Neural cell (in vitro differentiated cells): Measurements from ENCODE around the gene PDE1A. TPM values are rescaled to one million over a fixed set of nuclear protein-coding genes. Genes with fewer than 3 reads are reported as not detected.

Experiments used
- H2AFZ ChIP-seq: fragments of 200-600, 300-800 bp; sonication (generic), shearing (Covaris generic); 2 replicates; pipeline ENCODE4 v1.6.0; 2014; ENCODE audit warnings: low read depth, mild to moderate bottlenecking, antibody characterized with exemption, low read length, moderate library complexity
- H3F3A ChIP-seq: fragments of 200-600 bp; shearing (Covaris generic); 2 replicates; pipeline ENCODE4 v1.6.1; 2016; ENCODE audit warnings: mild to moderate bottlenecking, moderate library complexity, mixed read lengths, antibody characterized with exemption, low read length; ENCODE audit not compliant: insufficient read depth, poor library complexity, severe bottlenecking
- H3K27ac ChIP-seq: fragments of 200-600, 300-800 bp; sonication (generic), shearing (Covaris generic); 2 replicates; pipeline ENCODE4 v1.5.1; 2014; ENCODE audit warnings: mild to moderate bottlenecking, low read length, moderate library complexity
- H3K27me3 ChIP-seq: fragments of 300-800, 200-600 bp; sonication (generic), shearing (Covaris generic); 2 replicates; pipeline ENCODE4 v1.6.0; 2014; ENCODE audit warnings: mild to moderate bottlenecking, low read depth, low read length, moderate library complexity; ENCODE audit not compliant: insufficient read depth
- H3K36me3 ChIP-seq: fragments of 300-800, 200-600 bp; sonication (generic), shearing (Covaris generic); 2 replicates; pipeline ENCODE4 v1.5.1; 2014; ENCODE audit warnings: mild to moderate bottlenecking, antibody characterized with exemption, low read length, moderate library complexity; ENCODE audit not compliant: insufficient read depth
- H3K4me2 ChIP-seq: fragments of 300-800, 200-600 bp; sonication (generic), shearing (Covaris generic); 2 replicates; pipeline ENCODE4 v1.6.0; 2014; ENCODE audit warnings: mild to moderate bottlenecking, low read length
- H3K4me3 ChIP-seq: fragments of 300-800, 200-600 bp; sonication (generic), shearing (Covaris generic); 2 replicates; pipeline ENCODE4 v1.5.1; 2014; ENCODE audit warnings: mild to moderate bottlenecking, low read length, moderate library complexity
- H3K79me2 ChIP-seq: fragments of 200-600 bp; shearing (Covaris generic); replicated peaks from 2 replicates; pipeline ENCODE4 v1.6.0; 2014; ENCODE audit warnings: mild to moderate bottlenecking, low read length, moderate library complexity; ENCODE audit not compliant: insufficient read depth
- H3K9ac ChIP-seq: fragments of 300-800, 200-600 bp; sonication (generic), shearing (Covaris generic); 2 replicates; pipeline ENCODE4 v1.6.1; 2016; ENCODE audit warnings: mild to moderate bottlenecking, low read length, mixed read lengths
- H3K9me2 ChIP-seq: fragments of 200-600 bp; shearing (Covaris generic); 2 replicates; pipeline ENCODE4 v1.6.1; 2016; ENCODE audit warnings: mild to moderate bottlenecking, low read length, mixed read lengths; ENCODE audit not compliant: insufficient read depth
- H3K9me3 ChIP-seq: fragments of 200-600, 300-800 bp; sonication (generic), shearing (Covaris generic); 2 replicates; pipeline ENCODE4 v1.6.1; 2016; ENCODE audit warnings: mild to moderate bottlenecking, mixed run types, low read length, moderate library complexity, mixed read lengths
- H4K20me1 ChIP-seq: fragments of 200-600 bp; shearing (Covaris generic); 2 replicates; pipeline ENCODE4 v1.6.1; 2016; ENCODE audit warnings: mild to moderate bottlenecking, mixed run types; ENCODE audit not compliant: insufficient read depth
- EP300 ChIP-seq: fragments of 450-650 bp; conservative IDR thresholded peaks from 2 replicates; pipeline ENCODE4 v1.6.1; 2014; ENCODE audit warnings: antibody characterized with exemption, mild to moderate bottlenecking, moderate library complexity; ENCODE audit not compliant: poor library complexity, severe bottlenecking
- EZH2 ChIP-seq: fragments of 200-600, 300-800 bp; shearing (Covaris generic), sonication (generic); IDR thresholded peaks from 2 replicates; pipeline ENCODE4 v1.6.1; 2014; ENCODE audit warnings: antibody characterized with exemption, low read length, borderline replicate concordance, mild to moderate bottlenecking; ENCODE audit not compliant: insufficient read depth, poor library complexity, severe bottlenecking
- MXI1 ChIP-seq: fragments of 450-650 bp; conservative IDR thresholded peaks from 2 replicates; pipeline ENCODE4 v1.6.1; 2014; ENCODE audit warnings: antibody characterized with exemption, mild to moderate bottlenecking; ENCODE audit not compliant: poor library complexity, severe bottlenecking
- POLR2AphosphoS5 ChIP-seq: IDR thresholded peaks from 2 replicates; pipeline ENCODE4 v1.6.1; 2012
- RAD21 ChIP-seq: fragments of 450-650 bp; conservative IDR thresholded peaks from 2 replicates; pipeline ENCODE4 v1.6.1; 2014; ENCODE audit warnings: antibody characterized with exemption, mild to moderate bottlenecking, moderate library complexity
- SMC3 ChIP-seq: fragments of 450-650 bp; conservative IDR thresholded peaks from 2 replicates; pipeline ENCODE4 v1.6.1; 2014; ENCODE audit warnings: antibody characterized with exemption, mild to moderate bottlenecking, moderate library complexity; ENCODE audit not compliant: poor library complexity
- TAF1 ChIP-seq: IDR thresholded peaks from 2 replicates; pipeline ENCODE4 v1.6.1; 2012; ENCODE audit warnings: low read depth
- polyA plus RNA-seq: library from polyadenylated mRNA; depleted of rRNA; stranded (reverse); fragments of >200 nt; gene quantifications from 2 replicates; pipeline ENCODE4 v1.2.3, GENCODE V29; 2014
- TF ChIP-seq, protein P1 (sequence below): IDR thresholded peaks from 2 replicates; pipeline ENCODE4 v1.6.1; 2012; ENCODE audit warnings: borderline replicate concordance
- TF ChIP-seq, protein P2 (sequence below): fragments of 450-650 bp; IDR thresholded peaks from 2 replicates; pipeline ENCODE4 v1.5.1; 2014; ENCODE audit warnings: antibody characterized with exemption, mild to moderate bottlenecking, moderate library complexity; ENCODE audit not compliant: poor library complexity, severe bottlenecking

Gene PDE1A
- polyA plus RNA-seq, 1 donor from 2014 or later, result 1.6 TPM

DNA sequence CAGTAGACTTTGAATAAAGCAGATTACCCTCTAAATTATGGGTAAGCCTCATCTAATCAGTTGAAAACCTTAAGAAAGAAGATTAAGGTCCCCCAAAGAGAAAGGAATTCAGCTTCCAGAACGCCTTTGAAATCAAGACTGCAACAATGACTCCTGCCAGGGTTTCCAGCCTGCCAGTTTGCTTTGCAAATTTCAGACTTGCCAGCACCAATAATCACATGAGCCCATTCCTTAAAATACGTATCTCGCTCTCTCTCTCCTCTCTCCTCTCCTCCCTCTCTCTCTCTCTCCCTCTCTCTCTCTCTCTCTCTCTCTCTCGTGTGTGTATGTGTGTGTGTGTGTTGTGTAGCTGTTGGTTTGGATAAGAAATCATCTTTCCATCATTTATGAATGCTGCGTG, 184.2 kb downstream of the PDE1A start:
- TF ChIP-seq POLR2AphosphoS5 (no peak), EP300 (no peak), TAF1 (no peak), EZH2 (no peak), MXI1 (no peak), SMC3 (no peak), RAD21 (no peak)
- TF ChIP-seq, protein P1, sequence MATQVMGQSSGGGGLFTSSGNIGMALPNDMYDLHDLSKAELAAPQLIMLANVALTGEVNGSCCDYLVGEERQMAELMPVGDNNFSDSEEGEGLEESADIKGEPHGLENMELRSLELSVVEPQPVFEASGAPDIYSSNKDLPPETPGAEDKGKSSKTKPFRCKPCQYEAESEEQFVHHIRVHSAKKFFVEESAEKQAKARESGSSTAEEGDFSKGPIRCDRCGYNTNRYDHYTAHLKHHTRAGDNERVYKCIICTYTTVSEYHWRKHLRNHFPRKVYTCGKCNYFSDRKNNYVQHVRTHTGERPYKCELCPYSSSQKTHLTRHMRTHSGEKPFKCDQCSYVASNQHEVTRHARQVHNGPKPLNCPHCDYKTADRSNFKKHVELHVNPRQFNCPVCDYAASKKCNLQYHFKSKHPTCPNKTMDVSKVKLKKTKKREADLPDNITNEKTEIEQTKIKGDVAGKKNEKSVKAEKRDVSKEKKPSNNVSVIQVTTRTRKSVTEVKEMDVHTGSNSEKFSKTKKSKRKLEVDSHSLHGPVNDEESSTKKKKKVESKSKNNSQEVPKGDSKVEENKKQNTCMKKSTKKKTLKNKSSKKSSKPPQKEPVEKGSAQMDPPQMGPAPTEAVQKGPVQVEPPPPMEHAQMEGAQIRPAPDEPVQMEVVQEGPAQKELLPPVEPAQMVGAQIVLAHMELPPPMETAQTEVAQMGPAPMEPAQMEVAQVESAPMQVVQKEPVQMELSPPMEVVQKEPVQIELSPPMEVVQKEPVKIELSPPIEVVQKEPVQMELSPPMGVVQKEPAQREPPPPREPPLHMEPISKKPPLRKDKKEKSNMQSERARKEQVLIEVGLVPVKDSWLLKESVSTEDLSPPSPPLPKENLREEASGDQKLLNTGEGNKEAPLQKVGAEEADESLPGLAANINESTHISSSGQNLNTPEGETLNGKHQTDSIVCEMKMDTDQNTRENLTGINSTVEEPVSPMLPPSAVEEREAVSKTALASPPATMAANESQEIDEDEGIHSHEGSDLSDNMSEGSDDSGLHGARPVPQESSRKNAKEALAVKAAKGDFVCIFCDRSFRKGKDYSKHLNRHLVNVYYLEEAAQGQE, result no peak
- TF ChIP-seq, protein P2, sequence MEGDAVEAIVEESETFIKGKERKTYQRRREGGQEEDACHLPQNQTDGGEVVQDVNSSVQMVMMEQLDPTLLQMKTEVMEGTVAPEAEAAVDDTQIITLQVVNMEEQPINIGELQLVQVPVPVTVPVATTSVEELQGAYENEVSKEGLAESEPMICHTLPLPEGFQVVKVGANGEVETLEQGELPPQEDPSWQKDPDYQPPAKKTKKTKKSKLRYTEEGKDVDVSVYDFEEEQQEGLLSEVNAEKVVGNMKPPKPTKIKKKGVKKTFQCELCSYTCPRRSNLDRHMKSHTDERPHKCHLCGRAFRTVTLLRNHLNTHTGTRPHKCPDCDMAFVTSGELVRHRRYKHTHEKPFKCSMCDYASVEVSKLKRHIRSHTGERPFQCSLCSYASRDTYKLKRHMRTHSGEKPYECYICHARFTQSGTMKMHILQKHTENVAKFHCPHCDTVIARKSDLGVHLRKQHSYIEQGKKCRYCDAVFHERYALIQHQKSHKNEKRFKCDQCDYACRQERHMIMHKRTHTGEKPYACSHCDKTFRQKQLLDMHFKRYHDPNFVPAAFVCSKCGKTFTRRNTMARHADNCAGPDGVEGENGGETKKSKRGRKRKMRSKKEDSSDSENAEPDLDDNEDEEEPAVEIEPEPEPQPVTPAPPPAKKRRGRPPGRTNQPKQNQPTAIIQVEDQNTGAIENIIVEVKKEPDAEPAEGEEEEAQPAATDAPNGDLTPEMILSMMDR, result no peak
- H3K27me3 ChIP-seq, result no peaks in the 10 kb centered on the region
- H3K79me2 ChIP-seq, result no peaks in the 10 kb centered on the region
- H4K20me1 ChIP-seq, result no peaks in the 10 kb centered on the region
- H3K9ac ChIP-seq, result no peak overlapping the region
- no peak overlapping the region for H3K4me3 ChIP-seq
- H3K9me2 ChIP-seq, result no peaks in the 10 kb centered on the region
- H3K27ac ChIP-seq, result no peak overlapping the region
- no peak overlapping the region for H2AFZ ChIP-seq
- H3F3A ChIP-seq, result no peaks in the 10 kb centered on the region
- no peaks in the 10 kb centered on the region for H3K36me3 ChIP-seq
- no peak overlapping the region for H3K4me2 ChIP-seq
- H3K9me3 ChIP-seq, result no peaks in the 10 kb centered on the region

DNA sequence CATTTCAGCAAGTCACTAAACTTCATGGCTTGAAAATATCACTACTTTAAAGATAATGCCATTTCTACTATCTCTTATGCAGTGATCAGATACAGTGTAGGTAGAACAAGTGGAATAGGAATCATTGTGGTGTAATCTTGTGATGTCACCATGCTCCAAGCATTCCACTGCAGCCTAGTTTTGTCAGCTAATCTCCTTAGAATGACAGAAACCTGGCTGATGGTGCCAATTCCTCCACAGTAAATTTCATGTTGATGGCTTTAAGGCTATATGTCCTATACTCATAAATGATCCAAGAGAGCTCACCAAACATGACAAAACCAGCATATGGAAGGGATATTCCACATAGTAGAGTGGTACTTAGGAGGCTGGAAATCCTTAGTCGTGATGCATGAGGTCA, 184.9 kb downstream of the PDE1A start:
- Histone ChIP-seq H3K36me3 (no peaks in the 10 kb centered on the region), H3K4me3 (no peak overlapping the region), H3K9ac (no peak overlapping the region), H3K27ac (no peak overlapping the region), H4K20me1 (no peaks in the 10 kb centered on the region), H3K9me3 (no peaks in the 10 kb centered on the region), H3K79me2 (no peaks in the 10 kb centered on the region), H3K4me2 (no peak overlapping the region), H3F3A (no peaks in the 10 kb centered on the region), H3K9me2 (no peaks in the 10 kb centered on the region), H3K27me3 (no peaks in the 10 kb centered on the region), H2AFZ (no peak overlapping the region)
- TF ChIP-seq EZH2, result no peak
- TF ChIP-seq POLR2AphosphoS5, result no peak
- TF ChIP-seq MXI1, result no peak
- TF ChIP-seq EP300, result no peak
- TF ChIP-seq, protein P2, result no peak
- no peak for TF ChIP-seq RAD21
- no peak for TF ChIP-seq TAF1
- TF ChIP-seq, protein P1, result no peak
- TF ChIP-seq SMC3, result no peak
